OCI-LY3 (cell line): ENCODE data around the gene GPATCH4.

Source experiments
- H2AFZ ChIP-seq: fragments of 200-600, 300-600 bp; shearing (Covaris generic); 2 replicates; pipeline ENCODE4 v1.6.0; 2014; ENCODE audit warnings: antibody characterized with exemption, low read depth, low read length
- H3K27ac ChIP-seq: fragments of 200-600, 300-600 bp; sonication (generic); 2 replicates; pipeline ENCODE4 v1.5.1; 2014; ENCODE audit warnings: mild to moderate bottlenecking, low read length, moderate library complexity, mixed read lengths
- H3K27me3 ChIP-seq: fragments of 200-600, 300-600 bp; sonication (generic); 2 replicates; pipeline ENCODE4 v1.6.1; 2014; ENCODE audit warnings: low read depth, low read length, mixed read lengths
- H3K36me3 ChIP-seq: fragments of 200-600, 300-600 bp; sonication (generic); replicated peaks from 2 replicates; pipeline ENCODE3; 2014; ENCODE audit warnings: low read depth, low read length, mixed read lengths
- H3K4me1 ChIP-seq: fragments of 300-600, 200-600 bp; sonication (generic); 2 replicates; pipeline ENCODE4 v1.6.1; 2014; ENCODE audit warnings: low read length, mixed read lengths
- H3K4me2 ChIP-seq: fragments of 200-600, 300-600 bp; sonication (generic); 2 replicates; pipeline ENCODE4 v1.6.1; 2014; ENCODE audit warnings: low read length, mixed read lengths
- H3K4me3 ChIP-seq: fragments of 300-600, 200-600 bp; sonication (generic); 2 replicates; pipeline ENCODE4 v1.5.1; 2014; ENCODE audit warnings: antibody characterized with exemption, mild to moderate bottlenecking, low read length, moderate library complexity
- H3K79me2 ChIP-seq: fragments of 300-600, 200-600 bp; shearing (Covaris generic); 2 replicates; pipeline ENCODE4 v1.6.1; 2014; ENCODE audit warnings: mild to moderate bottlenecking, low read length, mixed read lengths
- H3K9ac ChIP-seq: fragments of 300-600, 200-600 bp; shearing (Covaris generic); 2 replicates; pipeline ENCODE4 v1.6.0; 2014; ENCODE audit warnings: mild to moderate bottlenecking, low read length, moderate library complexity
- H3K9me3 ChIP-seq: fragments of 200-600, 300-600 bp; shearing (Covaris generic); 2 replicates; pipeline ENCODE4 v1.6.1; 2014; ENCODE audit warnings: low read length, mixed read lengths; ENCODE audit not compliant: insufficient read depth
- H4K20me1 ChIP-seq: fragments of 200-600, 300-600 bp; sonication (generic); 2 replicates; pipeline ENCODE4 v1.6.1; 2016; ENCODE audit warnings: low read length, mixed read lengths; ENCODE audit not compliant: insufficient read depth
- EZH2phosphoT487 ChIP-seq: fragments of 200-600 bp; shearing (Covaris generic); IDR thresholded peaks from 2 replicates; pipeline ENCODE4 v1.6.1; 2018; ENCODE audit warnings: antibody characterized with exemption, mixed run types, low read depth
- TF ChIP-seq, protein P1 (sequence below): fragments of 200-600, 300-600 bp; sonication (generic); IDR thresholded peaks from 2 replicates; pipeline ENCODE4 v1.5.1; 2014; ENCODE audit warnings: antibody characterized with exemption, low read length, low read depth

The GPATCH4 gene

DNA sequence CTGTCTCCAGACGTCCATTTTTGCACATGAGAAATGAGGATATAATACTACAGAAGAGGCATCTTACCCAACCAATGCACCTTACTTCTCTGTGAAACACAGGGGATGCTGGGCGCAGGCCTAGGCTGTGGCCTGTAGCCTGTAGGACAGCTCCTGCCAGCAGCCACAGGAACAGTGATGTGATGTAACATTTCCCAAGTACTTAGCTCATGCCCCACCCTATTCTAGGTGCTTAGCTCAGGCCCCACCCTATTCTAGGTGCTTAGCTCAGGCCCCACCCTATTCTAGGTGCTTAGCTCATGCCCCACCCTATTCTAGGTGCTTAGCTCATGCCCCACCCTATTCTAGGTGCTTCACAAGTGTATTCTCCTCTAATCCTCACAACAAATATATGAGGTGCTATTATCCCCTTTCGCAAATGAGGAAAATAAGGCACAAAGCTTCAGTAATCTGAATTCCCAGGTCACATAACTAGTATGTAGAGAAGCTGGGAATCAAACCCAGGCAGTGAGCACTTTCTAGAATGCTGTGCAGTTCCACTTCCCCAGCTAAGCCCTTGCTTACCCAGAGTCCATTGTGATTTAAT lies 14.3 kb downstream of the GPATCH4 start:
- no peaks in the 10 kb centered on the region for H3K36me3 ChIP-seq
- peaks cover 14% of the 10 kb centered on the region for H3K4me1 ChIP-seq
- H3K9me3 ChIP-seq: no peaks in the 10 kb centered on the region
- H3K4me3 ChIP-seq: no peak overlapping the region
- H3K9ac ChIP-seq: no peak overlapping the region
- no peaks in the 10 kb centered on the region for H4K20me1 ChIP-seq
- H3K4me2 ChIP-seq: no peak overlapping the region
- TF ChIP-seq, protein P1, sequence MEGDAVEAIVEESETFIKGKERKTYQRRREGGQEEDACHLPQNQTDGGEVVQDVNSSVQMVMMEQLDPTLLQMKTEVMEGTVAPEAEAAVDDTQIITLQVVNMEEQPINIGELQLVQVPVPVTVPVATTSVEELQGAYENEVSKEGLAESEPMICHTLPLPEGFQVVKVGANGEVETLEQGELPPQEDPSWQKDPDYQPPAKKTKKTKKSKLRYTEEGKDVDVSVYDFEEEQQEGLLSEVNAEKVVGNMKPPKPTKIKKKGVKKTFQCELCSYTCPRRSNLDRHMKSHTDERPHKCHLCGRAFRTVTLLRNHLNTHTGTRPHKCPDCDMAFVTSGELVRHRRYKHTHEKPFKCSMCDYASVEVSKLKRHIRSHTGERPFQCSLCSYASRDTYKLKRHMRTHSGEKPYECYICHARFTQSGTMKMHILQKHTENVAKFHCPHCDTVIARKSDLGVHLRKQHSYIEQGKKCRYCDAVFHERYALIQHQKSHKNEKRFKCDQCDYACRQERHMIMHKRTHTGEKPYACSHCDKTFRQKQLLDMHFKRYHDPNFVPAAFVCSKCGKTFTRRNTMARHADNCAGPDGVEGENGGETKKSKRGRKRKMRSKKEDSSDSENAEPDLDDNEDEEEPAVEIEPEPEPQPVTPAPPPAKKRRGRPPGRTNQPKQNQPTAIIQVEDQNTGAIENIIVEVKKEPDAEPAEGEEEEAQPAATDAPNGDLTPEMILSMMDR: no peak
- no peak for TF ChIP-seq EZH2phosphoT487
- H3K79me2 ChIP-seq: peaks cover 4% of the 10 kb centered on the region
- no peak overlapping the region for H3K27ac ChIP-seq
- H2AFZ ChIP-seq: no peak overlapping the region
- H3K27me3 ChIP-seq: no peaks in the 10 kb centered on the region

DNA sequence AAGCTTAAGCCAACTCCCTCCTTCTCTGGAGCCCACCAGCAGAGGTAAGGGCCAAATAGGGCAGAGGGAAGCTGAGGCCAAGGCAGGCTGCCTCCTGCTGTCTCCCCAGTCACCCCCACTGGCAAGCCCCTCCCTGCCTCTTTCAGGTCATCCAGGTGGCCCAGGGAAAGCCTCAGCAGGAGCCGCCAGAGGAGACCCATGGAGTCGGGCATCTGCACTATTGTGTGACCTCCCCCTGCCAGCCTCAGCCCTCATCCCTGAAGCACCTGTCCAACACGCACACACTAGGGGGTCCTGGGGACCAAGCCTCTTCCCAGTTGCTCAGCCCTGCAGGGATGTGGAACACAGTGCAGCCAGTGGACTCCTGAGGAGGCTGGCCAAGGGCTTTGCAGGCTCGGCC lies 15.0 kb downstream of the GPATCH4 start:
- Histone ChIP-seq H3K9me3 (no peaks in the 10 kb centered on the region), H3K79me2 (no peaks in the 10 kb centered on the region)
- no peak for TF ChIP-seq EZH2phosphoT487
- TF ChIP-seq, protein P1: no peak

DNA sequence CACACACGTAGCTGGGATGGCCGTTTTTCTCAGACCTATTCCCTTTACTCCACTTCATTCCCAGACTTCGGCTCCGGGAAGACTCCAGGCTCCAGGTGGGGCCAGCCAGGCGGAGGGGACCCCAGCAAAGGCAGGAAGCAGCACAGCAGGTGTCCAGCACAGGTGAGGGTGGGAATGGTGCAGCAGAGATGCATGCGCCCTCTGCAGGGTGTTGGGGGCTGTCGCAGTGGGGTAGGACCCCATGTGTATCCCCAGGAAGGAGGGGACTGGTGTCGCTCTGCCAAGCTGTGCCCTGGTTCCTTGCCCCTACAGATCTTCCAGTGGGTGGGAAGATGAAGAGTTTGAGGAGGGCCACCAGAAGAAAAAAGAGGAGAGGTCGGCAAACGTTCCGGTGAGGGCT lies 16.5 kb downstream of the GPATCH4 start:
- Histone ChIP-seq H3K27me3 (no peaks in the 10 kb centered on the region), H4K20me1 (no peaks in the 10 kb centered on the region), H3K79me2 (no peaks in the 10 kb centered on the region), H3K36me3 (no peaks in the 10 kb centered on the region), H2AFZ (no peak overlapping the region), H3K9ac (no peak overlapping the region), H3K4me1 (peaks cover 7% of the 10 kb centered on the region; the same call in 1 of the 2 replicates), H3K4me3 (no peak overlapping the region), H3K9me3 (no peaks in the 10 kb centered on the region), H3K4me2 (peak overlapping the region; percentile 11; the same call in 1 of the 2 replicates), H3K27ac (no peak overlapping the region)
- TF ChIP-seq, protein P1: peak; percentile 50
- no peak for TF ChIP-seq EZH2phosphoT487

More for the DNA sequence above, 15.0 kb downstream of the GPATCH4 start:
- Histone ChIP-seq H3K9ac (no peak overlapping the region), H3K27ac (no peak overlapping the region), H4K20me1 (no peaks in the 10 kb centered on the region), H3K36me3 (no peaks in the 10 kb centered on the region), H3K4me3 (no peak overlapping the region), H3K4me2 (no peak overlapping the region), H3K4me1 (peaks cover 14% of the 10 kb centered on the region), H2AFZ (no peak overlapping the region), H3K27me3 (no peaks in the 10 kb centered on the region)

DNA sequence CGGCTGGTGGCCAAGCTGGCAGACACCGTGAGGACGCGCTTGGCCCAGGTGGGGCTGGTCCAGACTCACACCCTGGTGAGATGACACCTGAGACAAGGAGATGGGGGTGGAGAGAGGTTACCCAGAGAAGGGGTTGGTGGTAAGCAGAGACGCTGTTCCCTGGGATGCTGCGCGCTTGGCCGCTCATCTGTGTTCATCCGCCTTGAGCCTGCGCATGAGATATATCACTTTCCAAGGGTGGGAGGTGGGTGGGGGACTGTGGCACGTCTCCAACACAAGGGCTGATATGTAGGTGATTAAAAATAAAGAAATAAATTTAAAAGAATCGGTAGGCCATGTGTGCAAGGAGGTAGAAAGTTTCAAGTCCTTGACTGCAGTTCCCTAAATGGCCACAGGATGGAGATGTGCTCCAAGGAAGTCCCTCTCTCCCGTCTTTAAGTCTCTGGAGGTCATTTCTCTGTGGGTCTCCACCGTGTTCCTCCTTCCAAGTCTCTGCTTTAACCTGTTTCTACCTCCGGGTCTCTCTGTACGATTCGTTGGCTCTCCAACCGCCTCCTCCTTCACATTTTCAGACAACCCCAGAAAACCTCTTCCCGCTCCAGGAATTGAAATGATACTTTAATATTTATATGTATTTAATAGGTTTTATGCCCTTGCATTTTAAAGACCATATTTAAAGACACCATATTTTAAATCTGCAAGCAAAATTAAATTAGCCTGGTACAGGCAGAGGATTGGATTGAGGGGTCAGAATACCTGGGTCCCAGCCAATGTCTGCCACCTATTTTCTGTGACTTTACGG lies 17.3 kb downstream of the GPATCH4 start:
- H3K4me1 ChIP-seq: peaks cover 7% of the 10 kb centered on the region; the same call in 1 of the 2 replicates
- TF ChIP-seq EZH2phosphoT487: no peak
- TF ChIP-seq, protein P1: peak; percentile 91
- H4K20me1 ChIP-seq: no peaks in the 10 kb centered on the region
- 0 out of 2 replicates have a peak overlapping the region, but pooled peaks have one; percentile 30 for H3K9ac ChIP-seq
- peak overlapping the region; percentile 49 for H3K4me2 ChIP-seq
- no peaks in the 10 kb centered on the region for H3K79me2 ChIP-seq
- 0 out of 2 replicates have a peak overlapping the region, but pooled peaks have one; percentile 23 for H3K4me3 ChIP-seq
- no peaks in the 10 kb centered on the region for H3K36me3 ChIP-seq
- H3K9me3 ChIP-seq: no peaks in the 10 kb centered on the region
- peak overlapping the region; percentile 80 for H2AFZ ChIP-seq
- no peak overlapping the region for H3K27ac ChIP-seq
- H3K27me3 ChIP-seq: no peaks in the 10 kb centered on the region
